Activated naive CD8-positive, alpha-beta T cell treated with anti-CD3 and anti-CD28 coated beads for 36 hours (primary cell): Measurements from ENCODE around the gene MEA1. TPM values are rescaled to one million over a fixed set of nuclear protein-coding genes. Genes with fewer than 3 reads are reported as not detected.
"Not testable (repeated sequence)": the region's sequence is repeated elsewhere in the genome, so short reads cannot be mapped to it uniquely, and the experiment has no call there.

Experiments used
- DNase-seq: peaks from one replicate; pipeline ENCODE4 v3.0.0; 2021
- H3K27ac Mint-ChIP-seq: one replicate; pipeline ENCODE4 v1.8.0; 2022; ENCODE audit warnings: mild to moderate bottlenecking, moderate library complexity, mixed read lengths
- H3K27me3 Mint-ChIP-seq: one replicate; pipeline ENCODE4 v1.8.0; 2022; ENCODE audit warnings: mild to moderate bottlenecking, mixed read lengths
- H3K36me3 Mint-ChIP-seq: one replicate; pipeline ENCODE4 v1.8.0; 2021; ENCODE audit warnings: mild to moderate bottlenecking, mixed read lengths
- H3K4me1 Mint-ChIP-seq: one replicate; pipeline ENCODE4 v1.8.0; 2021; ENCODE audit warnings: mixed read lengths
- H3K4me3 Mint-ChIP-seq: one replicate; pipeline ENCODE4 v1.8.0; 2022; ENCODE audit warnings: mild to moderate bottlenecking, moderate library complexity, mixed read lengths
- H3K9me3 Mint-ChIP-seq: one replicate; pipeline ENCODE4 v1.8.0; 2022; ENCODE audit warnings: mixed read lengths
- total RNA-seq, 2 experiments: library from RNA; stranded (reverse); gene quantifications; one replicate each; pipeline ENCODE4 v1.2.3, GENCODE V29; 2021

MEA1 gene
- total RNA-seq, 2 experiments from 2014 or later: 98.6 to 105 TPM

DNA sequence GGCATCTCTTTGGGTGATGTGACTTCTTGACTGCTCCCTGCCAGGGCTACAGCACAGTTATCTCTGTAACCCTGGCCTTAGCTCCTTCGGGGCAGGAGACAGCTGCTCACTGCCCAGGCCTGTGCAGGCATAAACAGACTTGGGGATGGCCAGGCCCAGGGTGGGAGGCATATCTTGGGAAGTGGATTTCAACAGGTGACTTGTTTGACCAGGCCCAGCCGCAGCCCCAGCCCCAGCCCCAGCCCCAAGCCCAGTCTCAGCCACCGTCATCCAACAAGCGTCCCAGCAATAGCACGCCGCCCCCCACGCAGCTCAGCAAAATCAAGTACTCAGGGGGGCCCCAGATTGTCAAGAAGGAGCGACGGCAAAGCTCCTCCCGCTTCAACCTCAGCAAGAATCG, 7.5 kb downstream of the MEA1 start:
- Mint-ChIP-seq H3K27ac (no peak overlapping the region), H3K4me3 (no peak overlapping the region), H3K4me1 (peaks cover 7% of the 10 kb centered on the region), H3K27me3 (no peaks in the 10 kb centered on the region), H3K36me3 (peaks cover 3% of the 10 kb centered on the region), H3K9me3 (no peaks in the 10 kb centered on the region)
- no peak for DNase-seq

GRCh38 chr6:43005844-43006243, 7.9 kb downstream of the MEA1 start:
- peaks cover 3% of the 10 kb centered on the region for H3K36me3 Mint-ChIP-seq
- H3K27ac Mint-ChIP-seq: no peak overlapping the region
- DNase-seq: no peak
- peaks cover 7% of the 10 kb centered on the region for H3K4me1 Mint-ChIP-seq
- H3K4me3 Mint-ChIP-seq: no peak overlapping the region
- no peaks in the 10 kb centered on the region for H3K27me3 Mint-ChIP-seq
- no peaks in the 10 kb centered on the region for H3K9me3 Mint-ChIP-seq

- DNase-seq: no peak
- no peak overlapping the region for H3K4me3 Mint-ChIP-seq
- H3K36me3 Mint-ChIP-seq: peaks cover 4% of the 10 kb centered on the region
- peaks cover 2% of the 10 kb centered on the region for H3K4me1 Mint-ChIP-seq
- no peak overlapping the region for H3K27ac Mint-ChIP-seq
- no peaks in the 10 kb centered on the region for H3K9me3 Mint-ChIP-seq
- no peaks in the 10 kb centered on the region for H3K27me3 Mint-ChIP-seq
These were observed 11.9 kb downstream of the MEA1 start for GRCh38 chr6:43001843-43002242.

DNA sequence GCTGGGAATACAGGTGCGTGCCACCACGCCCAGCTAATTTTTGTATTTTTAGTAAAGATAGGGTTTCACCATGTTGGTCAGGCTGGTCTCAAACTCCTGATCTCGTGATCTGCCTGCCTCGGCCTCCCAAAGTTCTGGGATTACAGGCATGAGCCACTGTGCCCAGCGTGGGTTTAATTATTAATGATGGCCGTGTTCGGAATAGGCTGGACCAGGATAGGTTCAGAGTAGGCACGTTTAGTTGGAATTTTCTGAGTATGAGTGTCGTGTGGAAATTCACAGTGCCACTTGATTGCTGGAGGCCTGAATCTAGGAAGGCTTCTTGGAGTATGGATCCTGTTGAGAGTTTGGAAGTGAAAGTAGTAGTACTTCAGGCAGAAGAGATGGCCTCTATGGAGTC, 15.5 kb downstream of the MEA1 start:
- not testable (repeated sequence) for H3K36me3 Mint-ChIP-seq, H3K9me3 Mint-ChIP-seq, H3K27me3 Mint-ChIP-seq, H3K4me3 Mint-ChIP-seq, DNase-seq, H3K27ac Mint-ChIP-seq, H3K4me1 Mint-ChIP-seq

DNA sequence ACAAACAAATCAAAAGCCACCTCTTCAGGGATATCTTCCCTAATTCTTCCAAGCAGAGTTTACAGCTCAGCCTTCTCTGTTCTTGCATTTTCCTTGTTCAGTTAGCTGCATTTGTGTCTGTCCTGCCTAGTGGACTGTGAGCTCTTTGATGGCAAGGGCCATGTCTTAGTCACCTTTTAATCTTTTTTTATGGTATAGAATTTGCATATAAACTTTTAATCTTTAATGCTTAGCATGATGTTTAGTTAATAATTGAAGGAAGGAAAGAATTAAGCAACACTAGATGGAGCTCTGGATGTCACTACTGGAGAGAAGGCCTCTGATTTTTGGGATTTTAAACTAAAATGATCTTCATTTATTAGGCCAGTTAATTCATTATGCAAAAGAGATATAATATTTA, 17.2 kb downstream of the MEA1 start:
- no peak overlapping the region for H3K4me3 Mint-ChIP-seq
- DNase-seq: no peak
- H3K9me3 Mint-ChIP-seq: no peaks in the 10 kb centered on the region
- H3K27ac Mint-ChIP-seq: no peak overlapping the region
- H3K4me1 Mint-ChIP-seq: peaks cover 7% of the 10 kb centered on the region
- peaks cover 4% of the 10 kb centered on the region for H3K36me3 Mint-ChIP-seq
- no peaks in the 10 kb centered on the region for H3K27me3 Mint-ChIP-seq

DNA sequence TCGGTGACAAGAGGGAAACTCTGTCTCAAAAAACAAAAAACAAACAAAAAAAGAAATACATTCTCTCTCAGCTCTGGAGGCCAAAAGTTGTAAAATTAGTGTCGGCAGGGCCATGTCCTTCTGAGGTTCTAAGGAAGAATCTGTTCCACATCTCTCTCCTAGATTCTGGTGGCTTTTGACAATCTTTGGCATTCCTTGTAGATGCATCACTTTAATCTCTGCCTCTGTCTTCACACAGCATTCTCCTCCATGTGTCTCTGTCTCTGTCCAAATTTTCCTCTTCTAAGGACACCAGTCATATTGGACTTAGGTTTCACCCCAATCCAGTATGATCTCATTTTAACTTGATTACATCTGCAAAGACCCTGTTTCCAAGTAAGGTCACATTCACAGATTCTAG, 20.3 kb downstream of the MEA1 start:
- Mint-ChIP-seq H3K36me3 (peaks cover 2% of the 10 kb centered on the region), H3K4me1 (peaks cover 14% of the 10 kb centered on the region), H3K27me3 (no peaks in the 10 kb centered on the region), H3K4me3 (no peak overlapping the region), H3K27ac (no peak overlapping the region), H3K9me3 (no peaks in the 10 kb centered on the region)
- no peak for DNase-seq

GRCh38 chr6:42989923-42990322, 23.8 kb downstream of the MEA1 start:
- H3K9me3 Mint-ChIP-seq: no peaks in the 10 kb centered on the region
- H3K27me3 Mint-ChIP-seq: no peaks in the 10 kb centered on the region
- H3K4me3 Mint-ChIP-seq: no peak overlapping the region
- H3K36me3 Mint-ChIP-seq: peaks cover 4% of the 10 kb centered on the region
- DNase-seq: no peak
- H3K27ac Mint-ChIP-seq: no peak overlapping the region
- peaks cover 40% of the 10 kb centered on the region for H3K4me1 Mint-ChIP-seq

DNA sequence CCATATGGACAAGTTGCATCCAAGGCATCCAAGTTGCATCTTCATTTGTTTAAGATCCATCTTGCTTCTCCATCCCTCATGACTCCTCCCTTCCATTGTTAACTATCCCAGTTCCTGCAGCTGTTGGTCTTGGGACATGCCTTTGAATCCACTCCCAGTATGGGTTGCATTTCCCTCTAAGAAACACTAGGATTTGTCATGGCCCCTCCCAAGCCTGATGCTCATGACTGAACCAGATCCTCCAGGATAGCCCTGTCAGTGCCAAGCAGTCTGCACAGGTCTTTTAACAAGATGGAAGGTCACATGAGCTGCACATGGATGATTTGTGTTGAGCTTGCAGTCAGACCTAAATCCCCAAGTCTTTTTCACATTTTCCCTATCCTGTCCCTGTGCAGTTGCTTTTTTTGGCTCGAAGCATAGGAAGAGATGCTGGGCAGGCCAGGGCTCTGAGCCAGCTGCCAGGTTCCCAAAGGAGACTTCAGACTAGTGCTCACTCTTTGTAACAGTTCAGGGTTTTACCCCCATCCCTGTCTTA, 25.2 kb downstream of the MEA1 start:
- Mint-ChIP-seq H3K4me3 (no peak overlapping the region), H3K4me1 (peaks cover 41% of the 10 kb centered on the region), H3K27ac (no peak overlapping the region)

DNA sequence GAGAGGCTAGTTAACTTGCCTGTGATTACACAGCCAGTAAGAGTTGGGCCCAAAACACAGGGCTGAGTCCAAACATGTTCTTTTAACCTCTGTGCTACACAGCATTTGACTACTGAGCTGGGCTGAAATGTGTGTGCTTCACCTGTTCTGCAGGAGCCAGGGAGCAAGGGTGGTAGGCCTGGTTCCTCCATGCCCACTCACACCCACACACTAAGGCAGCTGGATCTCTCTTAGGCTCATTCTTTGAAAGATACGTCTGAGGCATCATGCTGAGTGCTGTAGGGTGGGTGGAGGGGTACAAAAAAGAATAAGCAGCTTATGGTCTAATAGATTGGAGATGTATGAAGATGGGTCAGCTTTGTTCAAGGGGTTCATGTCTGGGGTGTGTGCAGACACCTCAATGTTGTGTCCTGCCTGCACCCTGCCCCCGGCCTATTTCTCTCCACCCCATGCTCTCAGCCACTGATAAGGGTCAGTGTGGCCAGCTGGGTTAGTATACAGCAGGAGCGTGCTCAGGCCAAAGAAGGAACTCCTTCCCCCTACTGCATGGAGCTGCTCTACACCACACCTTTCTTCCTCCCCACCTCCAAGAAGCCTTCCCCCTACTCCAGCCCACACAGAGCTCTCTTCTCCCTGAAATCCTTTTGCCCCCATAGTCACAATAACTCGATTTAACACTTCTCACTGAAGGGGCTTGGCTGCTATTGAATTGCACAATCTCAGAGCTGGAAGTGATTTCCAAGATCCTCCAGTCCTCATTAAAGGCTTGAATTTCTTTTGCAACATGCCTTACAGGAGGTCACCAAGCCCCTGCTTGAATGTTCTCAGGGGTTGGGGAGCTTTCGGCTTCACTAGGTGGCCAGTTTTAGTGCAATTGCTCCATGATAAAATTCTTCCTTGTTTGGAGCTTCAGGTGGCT, 26.0 kb downstream of the MEA1 start:
- no peak for DNase-seq
- no peaks in the 10 kb centered on the region for H3K27me3 Mint-ChIP-seq
- no peak overlapping the region for H3K27ac Mint-ChIP-seq
- peaks cover 4% of the 10 kb centered on the region for H3K36me3 Mint-ChIP-seq
- no peak overlapping the region for H3K4me3 Mint-ChIP-seq
- no peaks in the 10 kb centered on the region for H3K9me3 Mint-ChIP-seq
- peaks cover 41% of the 10 kb centered on the region for H3K4me1 Mint-ChIP-seq

More for the DNA sequence above, 25.2 kb downstream of the MEA1 start:
- no peaks in the 10 kb centered on the region for H3K27me3 Mint-ChIP-seq
- H3K9me3 Mint-ChIP-seq: no peaks in the 10 kb centered on the region
- H3K36me3 Mint-ChIP-seq: peaks cover 4% of the 10 kb centered on the region
- no peak for DNase-seq

DNA sequence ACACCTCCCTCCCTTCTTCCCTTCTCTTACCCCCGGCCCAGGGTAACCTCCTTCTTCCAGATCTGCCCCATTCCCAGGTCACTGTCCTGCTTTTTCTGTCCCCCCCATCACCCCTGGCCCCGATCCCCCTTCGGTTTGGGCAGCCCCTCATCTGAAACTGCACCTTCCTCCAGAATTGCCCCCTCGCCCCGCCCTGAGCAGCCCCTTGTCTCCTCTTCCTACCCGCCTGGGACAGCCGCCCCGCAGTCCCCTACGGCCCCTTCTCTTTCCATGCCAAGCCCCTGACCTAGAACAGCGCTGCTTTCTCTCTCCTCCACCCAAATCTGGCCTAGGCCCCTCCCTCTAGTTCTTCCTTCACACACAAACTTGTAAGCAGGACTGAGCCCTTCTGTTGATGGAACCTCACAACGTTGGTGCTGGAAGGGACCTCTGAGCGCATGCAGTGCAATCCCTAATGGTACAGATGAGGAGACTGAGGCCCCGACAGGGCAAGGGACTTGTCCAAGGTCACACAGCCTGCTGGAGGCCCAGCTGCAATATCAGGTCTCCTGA, 28.7 kb downstream of the MEA1 start:
- H3K27me3 Mint-ChIP-seq: no peaks in the 10 kb centered on the region
- H3K4me3 Mint-ChIP-seq: peak overlapping the region; percentile 87
- peaks cover 2% of the 10 kb centered on the region for H3K36me3 Mint-ChIP-seq
- H3K9me3 Mint-ChIP-seq: no peaks in the 10 kb centered on the region
- H3K4me1 Mint-ChIP-seq: peaks cover 45% of the 10 kb centered on the region
- H3K27ac Mint-ChIP-seq: peak overlapping the region; percentile 70
- peak; percentile 19 for DNase-seq

DNA sequence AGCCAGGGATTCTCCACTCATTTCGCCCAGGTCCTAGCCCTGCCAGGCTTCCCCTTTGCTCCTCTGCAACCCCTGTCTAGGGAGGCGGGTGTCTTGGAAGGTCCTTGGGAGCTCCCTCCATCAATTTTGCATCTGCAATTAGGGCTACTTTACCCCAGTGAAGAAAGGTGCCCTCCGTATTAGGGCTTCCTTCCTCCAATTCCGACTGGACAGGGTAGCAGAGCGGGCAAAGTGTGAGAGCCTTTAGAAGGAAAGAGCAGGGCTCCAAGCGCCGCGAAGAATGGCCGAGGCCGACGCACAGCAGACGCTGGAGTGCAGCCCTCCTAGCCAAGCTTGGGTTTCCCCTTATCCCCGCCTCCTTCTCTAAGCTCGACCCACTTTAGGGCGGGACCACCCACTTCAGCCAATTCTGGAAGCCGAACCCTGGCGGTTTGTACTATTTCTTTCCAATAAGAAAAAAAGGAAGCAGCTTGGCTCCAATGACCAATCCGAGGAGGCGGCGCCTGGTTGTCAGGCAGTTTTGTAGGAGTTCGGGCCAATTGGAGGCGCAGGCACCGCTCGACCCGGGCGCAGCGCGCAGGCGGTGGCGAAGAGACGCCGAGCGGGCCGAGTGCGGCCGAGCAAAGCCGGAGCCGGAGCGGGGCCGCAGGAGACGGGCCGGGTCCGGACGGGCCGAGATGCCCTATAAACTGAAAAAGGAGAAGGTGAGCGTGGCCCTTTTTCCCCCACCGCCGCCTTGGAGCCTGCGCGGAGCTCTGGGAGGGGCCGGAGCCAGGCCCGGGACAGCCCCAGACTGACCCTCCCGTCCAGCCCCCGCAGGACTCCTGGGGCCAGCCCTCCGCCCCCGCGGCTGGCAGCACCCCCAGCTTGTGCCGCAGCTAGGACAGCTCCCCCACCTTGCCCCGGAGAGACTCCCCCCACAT, 29.5 kb downstream of the MEA1 start, which contains the start of gene PPP2R5D:
Gene PPP2R5D (plus strand): TSS at position 570 of the 923 bp plus-strand sequence. CDS start 108 bp downstream, at position 678.
- Mint-ChIP-seq H3K9me3 (no peaks in the 10 kb centered on the region), H3K4me3 (peak within 1 kb of the TSS; percentile 87), H3K27me3 (no peaks in the 10 kb centered on the region), H3K27ac (peak within 1 kb of the TSS; percentile 86), H3K4me1 (peaks cover 50% of the 10 kb centered on the region), H3K36me3 (peaks cover 3% of the 10 kb centered on the region)
- DNase-seq: peak; percentile 96

DNA sequence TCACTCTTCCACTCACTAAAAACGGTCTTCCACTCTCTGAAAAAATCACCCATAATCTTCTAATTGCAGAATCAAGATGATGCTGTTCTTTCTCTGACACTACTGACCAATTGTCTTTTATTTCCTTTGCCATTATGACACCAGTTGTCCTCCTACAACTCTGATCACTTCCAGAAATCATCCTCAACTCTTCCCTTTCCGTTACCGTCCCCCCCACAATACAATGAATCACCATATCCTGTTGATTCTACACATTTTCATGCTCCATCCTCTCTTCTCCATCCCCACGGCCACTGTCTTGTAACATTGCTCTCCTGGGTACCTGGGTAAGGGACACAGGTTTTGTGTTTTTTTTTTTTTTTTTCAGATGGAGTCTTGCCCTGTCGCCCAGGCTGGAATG, 31.9 kb downstream of the MEA1 start:
- Mint-ChIP-seq H3K4me3 (no peak overlapping the region), H3K4me1 (peaks cover 45% of the 10 kb centered on the region), H3K27ac (peak overlapping the region; percentile 13), H3K36me3 (peaks cover 14% of the 10 kb centered on the region), H3K27me3 (no peaks in the 10 kb centered on the region), H3K9me3 (peaks cover under 1% of the 10 kb centered on the region)
- DNase-seq: no peak

GRCh38 chr6:42979523-42980177, 34.1 kb downstream of the MEA1 start:
- Mint-ChIP-seq H3K36me3 (peaks cover 29% of the 10 kb centered on the region), H3K27ac (peak overlapping the region; percentile 96), H3K4me3 (peak overlapping the region; percentile 86), H3K4me1 (peaks cover 45% of the 10 kb centered on the region), H3K9me3 (peaks cover 4% of the 10 kb centered on the region), H3K27me3 (no peaks in the 10 kb centered on the region)
- DNase-seq: no peak

DNA sequence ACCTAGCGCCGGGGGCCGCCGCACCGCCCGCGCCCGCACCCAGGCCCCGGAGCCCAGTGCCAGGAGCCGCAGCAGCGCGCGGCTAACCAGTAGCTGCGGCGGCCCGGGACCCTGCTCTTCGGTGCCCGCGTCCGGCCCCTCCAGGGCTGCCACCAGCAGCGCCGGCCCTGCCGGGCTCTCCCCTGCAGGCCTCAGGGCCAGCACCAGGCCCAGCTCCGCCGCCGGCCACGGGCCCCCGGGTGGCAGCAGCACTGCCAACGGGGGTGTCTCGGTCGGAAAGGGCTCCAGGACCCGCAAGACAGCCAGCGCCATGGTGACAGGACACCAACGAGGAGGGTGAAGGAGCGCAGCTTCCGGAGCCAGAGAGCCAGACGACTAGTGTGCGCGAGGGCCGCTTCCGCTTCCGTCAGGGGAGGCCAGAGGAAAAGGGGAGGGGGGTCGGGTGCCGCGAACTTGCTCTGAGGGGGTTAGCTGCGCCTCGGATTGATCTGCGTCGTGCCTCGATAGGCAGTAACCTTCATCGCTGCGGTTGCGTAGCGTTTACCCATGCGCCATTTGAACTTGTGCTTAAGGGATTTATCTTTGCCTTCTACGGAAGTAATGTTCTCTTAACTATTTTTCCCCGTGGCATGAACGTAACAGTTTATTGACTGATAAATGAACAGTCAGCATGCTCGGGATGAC, 34.8 kb downstream of the MEA1 start, which contains the start of gene PEX6:
Gene PEX6 (minus strand): TSS at position 343 of the 684 bp plus-strand sequence. CDS start 31 bp downstream, at position 312.
- Mint-ChIP-seq H3K9me3 (peaks cover 4% of the 10 kb centered on the region), H3K4me1 (peaks cover 48% of the 10 kb centered on the region), H3K4me3 (peak within 1 kb of the TSS; percentile 93), H3K27ac (peak within 1 kb of the TSS; percentile 96), H3K27me3 (no peaks in the 10 kb centered on the region), H3K36me3 (peaks cover 30% of the 10 kb centered on the region)
- DNase-seq: peak; percentile 96
